Subcutaneous adipose tissue (tissue), 4 donors: ENCODE data around the gene CDH23. TPM values are rescaled to one million over a fixed set of nuclear protein-coding genes. Genes with fewer than 3 reads are reported as not detected.

Experiments
- total RNA-seq, 4 donors: library from RNA; depleted of rRNA; stranded (reverse); fragments of >200 nt; gene quantifications; one replicate each; pipeline ENCODE4 v1.1.0, GENCODE V29; 2016
- TF ChIP-seq, protein P1 (sequence below): fragments of 450-650 bp; IDR thresholded peaks from one replicate; pipeline ENCODE4 v1.5.1; 2016; ENCODE audit warnings: low read depth, mild to moderate bottlenecking, control low read depth, antibody characterized with exemption, moderate library complexity

CDH23 gene
- total RNA-seq, 4 donors from 2014 or later = 14.3 to 74.8 (median 24.1) TPM

DNA sequence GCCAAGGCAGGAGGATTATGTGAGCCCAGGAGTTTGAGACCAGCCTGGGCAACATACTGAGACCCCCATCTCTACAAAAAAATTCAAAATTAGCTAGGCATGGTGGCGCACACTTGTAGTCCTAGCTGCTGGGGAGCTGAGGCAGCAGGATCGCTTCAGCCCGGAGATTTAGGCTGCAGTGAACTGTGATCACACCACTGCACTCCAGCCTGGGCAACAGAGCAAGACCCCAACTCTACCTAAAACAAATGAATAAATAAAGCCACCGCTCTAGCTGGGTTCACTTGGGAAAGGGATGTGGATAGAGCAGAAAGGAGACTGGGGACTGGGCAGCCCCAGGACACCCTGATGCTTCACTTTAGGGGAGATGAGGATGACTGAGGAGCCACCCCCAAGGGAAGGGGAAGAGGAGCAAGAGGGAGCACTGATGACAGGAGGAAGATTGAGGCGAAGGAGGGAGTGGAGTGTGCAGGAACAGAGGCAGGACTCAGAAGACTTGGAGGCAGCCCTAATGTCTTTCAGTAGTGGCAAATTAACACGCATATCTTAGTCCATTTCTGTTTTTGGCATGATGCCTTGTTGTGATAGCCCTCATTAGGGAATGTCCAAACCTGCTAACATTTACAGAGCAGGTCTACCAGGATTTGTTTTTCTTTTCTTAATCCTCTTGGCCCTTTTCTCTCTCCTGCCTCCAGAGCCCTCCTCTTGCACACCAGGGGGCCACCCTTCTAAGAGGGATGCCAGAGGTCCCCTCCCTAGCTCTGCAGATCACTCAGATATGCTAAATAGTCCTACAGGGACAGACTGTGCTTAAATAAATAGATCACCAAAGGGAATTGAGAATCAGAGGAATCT, 234.5 kb downstream of the CDH23 start:
- TF ChIP-seq, protein P1, sequence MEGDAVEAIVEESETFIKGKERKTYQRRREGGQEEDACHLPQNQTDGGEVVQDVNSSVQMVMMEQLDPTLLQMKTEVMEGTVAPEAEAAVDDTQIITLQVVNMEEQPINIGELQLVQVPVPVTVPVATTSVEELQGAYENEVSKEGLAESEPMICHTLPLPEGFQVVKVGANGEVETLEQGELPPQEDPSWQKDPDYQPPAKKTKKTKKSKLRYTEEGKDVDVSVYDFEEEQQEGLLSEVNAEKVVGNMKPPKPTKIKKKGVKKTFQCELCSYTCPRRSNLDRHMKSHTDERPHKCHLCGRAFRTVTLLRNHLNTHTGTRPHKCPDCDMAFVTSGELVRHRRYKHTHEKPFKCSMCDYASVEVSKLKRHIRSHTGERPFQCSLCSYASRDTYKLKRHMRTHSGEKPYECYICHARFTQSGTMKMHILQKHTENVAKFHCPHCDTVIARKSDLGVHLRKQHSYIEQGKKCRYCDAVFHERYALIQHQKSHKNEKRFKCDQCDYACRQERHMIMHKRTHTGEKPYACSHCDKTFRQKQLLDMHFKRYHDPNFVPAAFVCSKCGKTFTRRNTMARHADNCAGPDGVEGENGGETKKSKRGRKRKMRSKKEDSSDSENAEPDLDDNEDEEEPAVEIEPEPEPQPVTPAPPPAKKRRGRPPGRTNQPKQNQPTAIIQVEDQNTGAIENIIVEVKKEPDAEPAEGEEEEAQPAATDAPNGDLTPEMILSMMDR = no peak

DNA sequence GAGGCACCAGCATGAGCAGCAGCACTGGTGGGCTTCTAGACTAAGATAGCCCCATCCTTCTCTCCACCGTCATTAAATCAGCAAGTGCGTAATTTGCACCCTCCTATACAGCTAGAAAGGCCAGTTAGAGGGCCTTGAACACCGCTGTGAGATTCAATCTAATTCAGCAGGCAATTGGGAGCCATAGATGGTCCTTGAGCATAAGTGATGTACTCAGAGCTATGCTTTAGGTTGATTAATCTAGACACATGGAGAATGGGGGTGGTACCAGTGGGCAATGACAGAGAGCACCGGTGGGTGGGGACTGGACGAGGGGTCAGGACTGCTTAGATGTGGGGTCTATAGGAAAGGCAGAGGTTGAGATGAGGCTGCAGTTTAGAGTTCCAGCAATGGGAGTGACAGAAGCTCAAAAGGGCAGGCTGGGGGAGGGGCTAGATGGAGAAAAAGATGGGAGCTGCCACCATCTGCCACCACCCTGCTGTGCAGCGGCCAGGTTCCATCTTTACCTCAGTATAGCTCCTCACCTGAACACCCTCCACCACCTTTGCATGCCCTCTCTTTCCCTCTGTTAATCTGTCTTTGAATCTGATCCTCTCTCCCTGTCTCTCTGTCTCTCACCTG, 235.6 kb downstream of the CDH23 start:
- TF ChIP-seq, protein P1 = no peak

DNA sequence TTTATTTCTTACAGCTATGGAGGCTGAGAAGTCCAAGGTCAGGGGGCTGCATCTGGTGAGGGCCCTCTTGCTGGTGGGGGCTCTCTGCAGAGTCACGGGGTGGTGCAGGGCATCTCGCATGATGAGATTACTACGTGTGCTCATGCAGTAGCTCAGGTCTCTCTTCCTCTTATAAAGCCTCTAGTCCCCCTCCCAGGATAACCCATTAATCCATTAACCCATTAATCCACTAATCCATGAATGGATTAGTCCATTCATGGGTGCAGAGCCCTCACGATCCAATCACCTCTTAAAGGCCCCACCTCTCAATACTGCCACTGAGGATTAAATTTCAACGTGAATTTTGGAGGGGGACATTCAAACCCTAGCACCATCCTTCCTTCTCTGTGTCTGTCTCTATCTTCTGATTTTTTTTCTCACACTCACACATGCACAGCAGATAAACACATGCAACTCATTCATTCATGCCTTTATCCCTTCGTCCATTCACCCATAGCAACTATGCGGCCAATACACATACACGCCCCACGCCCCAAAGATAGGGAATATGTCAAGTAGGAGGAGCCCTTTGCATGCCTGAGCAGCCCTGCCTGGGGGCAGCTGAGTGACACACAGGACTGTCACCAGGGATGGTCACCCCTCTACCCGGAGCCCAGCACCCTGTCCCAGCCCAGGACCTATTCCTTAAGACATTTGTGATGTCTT, 236.3 kb downstream of the CDH23 start:
- TF ChIP-seq, protein P1 = no peak

DNA sequence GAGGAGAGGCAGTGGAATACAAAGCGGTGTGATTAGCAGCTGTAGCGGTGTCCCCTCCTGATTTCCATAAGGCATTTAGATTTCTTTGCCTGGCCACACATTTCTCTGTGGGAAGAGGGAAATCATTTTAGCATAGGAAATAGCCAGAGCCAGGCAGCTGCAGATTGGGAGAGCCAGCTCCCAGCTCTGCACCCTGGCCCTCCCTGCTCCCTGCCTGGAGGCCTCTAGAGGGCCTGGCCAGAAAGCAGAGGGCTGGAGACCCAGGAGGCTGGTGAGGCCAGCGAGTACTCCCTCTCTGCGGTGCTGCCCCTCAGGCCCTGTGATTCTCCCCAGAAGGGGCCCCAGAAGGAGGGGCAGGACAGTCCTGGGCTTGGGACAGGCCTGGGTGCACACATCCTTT, 237.2 kb downstream of the CDH23 start:
- TF ChIP-seq, protein P1 = no peak

DNA sequence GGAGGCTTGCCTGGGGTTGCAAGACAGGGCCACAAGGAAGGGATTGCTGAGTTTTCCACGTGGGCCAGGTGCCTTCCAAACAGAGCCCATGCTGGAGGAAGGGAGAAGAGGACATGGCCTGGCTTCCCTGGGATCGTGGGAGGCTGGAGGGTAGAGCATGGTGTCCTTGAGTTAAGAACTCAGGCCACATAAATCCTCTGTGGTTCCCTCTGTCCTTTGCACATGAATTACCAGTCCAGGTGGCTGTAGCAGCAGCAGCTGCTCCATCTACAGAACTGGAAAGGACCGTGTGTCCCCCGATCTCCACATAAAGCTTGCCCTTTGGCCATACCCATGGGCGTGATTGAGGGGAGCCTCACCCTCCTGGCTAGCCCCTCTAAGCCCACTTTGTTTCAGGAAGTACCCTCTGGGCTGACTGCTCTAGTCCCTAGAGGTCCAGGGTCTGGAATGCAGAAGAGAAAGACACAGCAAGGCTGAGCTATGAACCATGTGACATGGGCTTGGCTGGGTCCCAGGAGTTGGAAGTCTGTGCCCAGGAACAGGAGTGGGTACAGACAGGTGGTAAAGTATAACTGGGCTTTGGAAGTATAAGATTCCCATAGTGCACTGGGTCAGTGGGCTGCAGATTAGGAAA, 237.9 kb downstream of the CDH23 start:
- TF ChIP-seq, protein P1 = no peak

DNA sequence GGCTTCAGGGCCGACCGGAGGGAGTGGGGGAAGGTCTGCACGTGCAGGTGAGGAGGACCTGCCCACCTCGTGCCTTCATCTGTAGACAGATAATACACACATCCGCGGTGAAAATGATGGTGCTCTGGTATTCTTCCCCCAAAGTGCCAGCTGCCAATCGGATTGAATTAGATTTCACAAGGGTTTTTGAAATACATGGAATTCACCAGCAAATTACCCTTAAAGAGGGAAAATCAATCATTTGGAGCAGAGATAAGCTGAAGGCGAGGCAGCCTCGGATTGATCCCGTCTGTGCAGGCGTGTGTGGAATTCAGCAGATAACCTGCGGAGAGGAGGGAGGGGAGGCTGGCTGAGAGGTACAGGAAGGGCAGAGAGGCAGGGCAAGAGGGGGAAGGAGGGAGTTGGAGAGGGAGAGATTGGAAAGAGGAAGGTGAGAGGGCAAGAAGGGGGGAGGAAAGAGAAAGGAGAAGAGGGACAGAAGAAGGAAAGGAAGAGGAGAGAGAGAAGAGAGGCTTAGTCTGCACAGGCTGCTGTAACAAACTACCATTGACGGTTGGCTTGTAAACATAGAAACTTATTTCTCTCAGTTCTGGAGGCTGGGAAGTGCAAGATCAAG, 238.6 kb downstream of the CDH23 start:
- TF ChIP-seq, protein P1 = no peak
